KMS-11 (cell line): ENCODE data around the gene ABTB2.

Experiments
- H2AFZ ChIP-seq: fragments of 200-600 bp; sonication (generic); 2 replicates; pipeline ENCODE4 v1.6.1; 2016; ENCODE audit warnings: antibody characterized with exemption, mixed run types, low read depth
- H3K27ac ChIP-seq: fragments of 200-600 bp; sonication (generic); 2 replicates; pipeline ENCODE4 v1.6.1; 2016; ENCODE audit warnings: mild to moderate bottlenecking, mixed run types
- H3K27me3 ChIP-seq: fragments of 200-600 bp; sonication (generic); 2 replicates; pipeline ENCODE4 v1.6.1; 2017; ENCODE audit warnings: mild to moderate bottlenecking, low read depth, mixed run types, moderate library complexity; ENCODE audit not compliant: insufficient read depth
- H3K36me3 ChIP-seq: fragments of 200-600 bp; sonication (generic); 2 replicates; pipeline ENCODE4 v1.6.1; 2017; ENCODE audit warnings: mild to moderate bottlenecking, mixed run types; ENCODE audit not compliant: insufficient read depth
- H3K4me1 ChIP-seq: fragments of 200-600 bp; sonication (generic); 2 replicates; pipeline ENCODE4 v1.6.1; 2016; ENCODE audit warnings: mild to moderate bottlenecking, low read depth, mixed run types; ENCODE audit not compliant: poor library complexity, severe bottlenecking
- H3K4me2 ChIP-seq: fragments of 200-600 bp; sonication (generic); 2 replicates; pipeline ENCODE4 v1.7.0; 2016; ENCODE audit warnings: mild to moderate bottlenecking, mixed run types
- H3K4me3 ChIP-seq: fragments of 200-600 bp; sonication (generic); IDR thresholded peaks from 2 replicates; pipeline ENCODE4 v1.6.1; 2017; ENCODE audit warnings: low read depth, low read length, mixed read lengths; ENCODE audit not compliant: insufficient read depth
- H3K79me2 ChIP-seq: fragments of 200-600 bp; sonication (generic); 2 replicates; pipeline ENCODE4 v1.6.1; 2016; ENCODE audit warnings: low read depth, mixed run types; ENCODE audit not compliant: insufficient read depth
- H3K9ac ChIP-seq: fragments of 200-600 bp; sonication (generic); 2 replicates; pipeline ENCODE4 v1.6.1; 2016; ENCODE audit warnings: mild to moderate bottlenecking, mixed run types
- H4K20me1 ChIP-seq: fragments of 200-600 bp; sonication (generic); 2 replicates; pipeline ENCODE4 v1.6.1; 2016; ENCODE audit warnings: mild to moderate bottlenecking, mixed run types; ENCODE audit not compliant: insufficient read depth
- TF ChIP-seq, protein P1 (sequence below): fragments of 200-600 bp; sonication (generic); conservative IDR thresholded peaks from 2 replicates; pipeline ENCODE4 v1.6.1; 2017; ENCODE audit warnings: low read depth, mild to moderate bottlenecking, antibody characterized with exemption, low read length, moderate library complexity, mixed read lengths

ABTB2 gene

GRCh38 chr11:34203377-34203871 lies 154.4 kb downstream of the ABTB2 start:
- Histone ChIP-seq H3K4me1 (peaks cover 24% of the 10 kb centered on the region), H2AFZ (no peak overlapping the region)

GRCh38 chr11:34201129-34201528 lies 156.7 kb downstream of the ABTB2 start:
- no peak overlapping the region for H3K4me3 ChIP-seq
- no peak overlapping the region for H3K4me2 ChIP-seq
- H3K27me3 ChIP-seq, result no peaks in the 10 kb centered on the region
- TF ChIP-seq, protein P1, sequence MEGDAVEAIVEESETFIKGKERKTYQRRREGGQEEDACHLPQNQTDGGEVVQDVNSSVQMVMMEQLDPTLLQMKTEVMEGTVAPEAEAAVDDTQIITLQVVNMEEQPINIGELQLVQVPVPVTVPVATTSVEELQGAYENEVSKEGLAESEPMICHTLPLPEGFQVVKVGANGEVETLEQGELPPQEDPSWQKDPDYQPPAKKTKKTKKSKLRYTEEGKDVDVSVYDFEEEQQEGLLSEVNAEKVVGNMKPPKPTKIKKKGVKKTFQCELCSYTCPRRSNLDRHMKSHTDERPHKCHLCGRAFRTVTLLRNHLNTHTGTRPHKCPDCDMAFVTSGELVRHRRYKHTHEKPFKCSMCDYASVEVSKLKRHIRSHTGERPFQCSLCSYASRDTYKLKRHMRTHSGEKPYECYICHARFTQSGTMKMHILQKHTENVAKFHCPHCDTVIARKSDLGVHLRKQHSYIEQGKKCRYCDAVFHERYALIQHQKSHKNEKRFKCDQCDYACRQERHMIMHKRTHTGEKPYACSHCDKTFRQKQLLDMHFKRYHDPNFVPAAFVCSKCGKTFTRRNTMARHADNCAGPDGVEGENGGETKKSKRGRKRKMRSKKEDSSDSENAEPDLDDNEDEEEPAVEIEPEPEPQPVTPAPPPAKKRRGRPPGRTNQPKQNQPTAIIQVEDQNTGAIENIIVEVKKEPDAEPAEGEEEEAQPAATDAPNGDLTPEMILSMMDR, result no peak
- no peaks in the 10 kb centered on the region for H4K20me1 ChIP-seq
- peaks cover 24% of the 10 kb centered on the region for H3K4me1 ChIP-seq
- H3K9ac ChIP-seq, result no peak overlapping the region
- no peaks in the 10 kb centered on the region for H3K79me2 ChIP-seq
- no peaks in the 10 kb centered on the region for H3K36me3 ChIP-seq
- H2AFZ ChIP-seq, result no peak overlapping the region
- no peak overlapping the region; the same call in 1 of the 2 replicates for H3K27ac ChIP-seq

More at GRCh38 chr11:34203377-34203871, 154.4 kb downstream of the ABTB2 start:
- H3K27ac ChIP-seq, result no peak overlapping the region
- no peaks in the 10 kb centered on the region for H3K79me2 ChIP-seq
- H3K9ac ChIP-seq, result no peak overlapping the region
- no peaks in the 10 kb centered on the region for H3K36me3 ChIP-seq
- no peaks in the 10 kb centered on the region for H4K20me1 ChIP-seq
- H3K4me2 ChIP-seq, result no peak overlapping the region
- no peaks in the 10 kb centered on the region for H3K27me3 ChIP-seq
- TF ChIP-seq, protein P1, result no peak
- no peak overlapping the region for H3K4me3 ChIP-seq

DNA sequence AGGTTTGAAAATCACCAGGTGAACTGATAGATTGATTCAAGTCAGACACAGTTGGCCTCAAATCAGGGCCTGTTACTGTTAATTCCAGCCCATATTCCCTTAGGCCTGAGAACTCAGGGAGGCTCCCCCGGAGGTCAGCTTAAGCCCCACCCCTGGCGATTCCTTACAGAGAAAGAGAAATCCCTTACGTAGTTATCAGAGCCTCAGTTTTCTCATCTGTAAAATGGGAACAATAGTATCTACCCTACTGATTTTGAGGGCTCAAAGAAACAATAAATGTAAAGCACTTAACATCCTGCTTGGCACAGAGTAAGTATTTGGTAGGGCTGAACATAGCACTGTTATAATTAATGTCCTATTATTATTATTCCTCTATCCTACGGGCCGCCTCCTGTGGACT lies 158.3 kb downstream of the ABTB2 start:
- TF ChIP-seq, protein P1, result no peak

DNA sequence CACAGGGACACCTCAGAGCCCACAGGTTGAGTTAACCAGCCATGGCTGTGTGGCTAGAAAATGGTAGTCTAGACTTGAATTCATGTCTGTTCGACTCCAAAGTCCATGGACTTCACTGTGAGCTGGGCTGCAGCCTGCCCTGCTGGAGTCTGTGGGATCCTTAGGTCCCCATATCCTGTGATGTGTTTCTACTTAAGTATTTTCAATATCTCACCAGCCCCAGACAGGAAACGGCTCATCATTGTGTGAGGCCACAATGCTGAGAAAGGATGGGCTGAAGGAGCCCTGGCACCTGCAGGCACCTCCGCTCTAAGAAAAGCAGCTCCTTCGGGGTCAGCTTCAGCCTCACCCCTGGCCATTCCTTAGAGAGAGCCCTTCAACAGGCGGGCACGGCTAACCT lies 159.3 kb downstream of the ABTB2 start:
- H3K27me3 ChIP-seq, result no peaks in the 10 kb centered on the region
- no peaks in the 10 kb centered on the region for H3K79me2 ChIP-seq
- H3K9ac ChIP-seq, result no peak overlapping the region
- H4K20me1 ChIP-seq, result no peaks in the 10 kb centered on the region
- no peak overlapping the region for H3K27ac ChIP-seq
- no peak overlapping the region for H2AFZ ChIP-seq
- H3K4me3 ChIP-seq, result no peak overlapping the region
- peaks cover 25% of the 10 kb centered on the region for H3K4me1 ChIP-seq
- no peaks in the 10 kb centered on the region for H3K36me3 ChIP-seq
- H3K4me2 ChIP-seq, result no peak overlapping the region
- TF ChIP-seq, protein P1, result no peak

More for the DNA sequence above, 158.3 kb downstream of the ABTB2 start:
- Histone ChIP-seq H3K9ac (no peak overlapping the region), H2AFZ (no peak overlapping the region), H3K79me2 (no peaks in the 10 kb centered on the region), H3K4me2 (no peak overlapping the region), H3K27ac (no peak overlapping the region), H4K20me1 (no peaks in the 10 kb centered on the region), H3K27me3 (no peaks in the 10 kb centered on the region), H3K4me3 (no peak overlapping the region), H3K4me1 (peaks cover 24% of the 10 kb centered on the region), H3K36me3 (no peaks in the 10 kb centered on the region)
